Motor neuron (in vitro differentiated cells): ENCODE data around the gene EEF1B2. TPM values are rescaled to one million over a fixed set of nuclear protein-coding genes. Genes with fewer than 3 reads are reported as not detected.
"Not testable (repeated sequence)": the region's sequence is repeated elsewhere in the genome, so short reads cannot be mapped to it uniquely, and the experiment has no call there.

Experiments used
- ATAC-seq, 8 experiments: fragments of 200-7000 bp; cut with Tn5 transposase; replicated peaks in 6 of 8; 2 replicates each; pipeline ENCODE4 v1.8.0; 2021; ENCODE audit warnings: mild to moderate bottlenecking in 8 of 8, moderate library complexity in 8 of 8
- H3K27ac ChIP-seq, 2 donors: fragments of 250-450 bp; sonication (Bioruptor Pico); 2 replicates each; pipeline ENCODE4 v1.9.0; 2021; ENCODE audit warnings: antibody characterized with exemption in 2 of 2, mild to moderate bottlenecking in 2 of 2, moderate library complexity in 1 of 2
- H3K4me1 ChIP-seq, 2 donors: fragments of 250-450 bp; sonication (Bioruptor Pico); replicated peaks in 1 of 2; 2 replicates each; pipeline ENCODE4 v1.6.1; 2021; ENCODE audit warnings: antibody characterized with exemption in 2 of 2, mild to moderate bottlenecking in 2 of 2, moderate library complexity in 1 of 2
- H3K4me3 ChIP-seq, 5 donors: fragments of 250-450 bp; sonication (Bioruptor Pico); 2 replicates each; pipeline ENCODE4 v1.9.0; 2021; ENCODE audit warnings: antibody characterized with exemption in 5 of 5, mild to moderate bottlenecking in 5 of 5, moderate library complexity in 4 of 5
- WGBS, 10 experiments: fragments of 450-650 bp; shearing (Covaris generic); methylation state at CpG; one replicate each; pipeline ENCODE4 v1.0.0; 2022; 5-methylcytosine and 5-hydroxymethylcytosine counted together
- in situ Hi-C, 9 experiments: fragments of 400-800 bp; cut with MboI; loops; one replicate each; pipeline ENCODE4 v1.15.0; 2021; ENCODE audit warnings: low sequenced_read_pairs in 9 of 9, low pct_unique_long_range_greater_than_20kb in 2 of 9; ENCODE audit not compliant: unreplicated experiment in 9 of 9
- total RNA-seq, 8 experiments: library from RNA; unstranded; fragments of 300-600 nt; gene quantifications; 2 replicates each; pipeline versions ENCODE4 v1.2.3 to v1.2.4, GENCODE V29; 2022

Gene EEF1B2
- total RNA-seq, 8 experiments from 2014 or later, result 478 to 1,273 (median 734) TPM

GRCh38 chr2:206203331-206203730 is 43.6 kb downstream of the EEF1B2 start:
- H3K27ac ChIP-seq, result no peak overlapping the region
- no peak for ATAC-seq
- no peak overlapping the region for H3K4me3 ChIP-seq
- in situ Hi-C loops, result no loop called here
- WGBS, 10 experiments, result 80 to 100% (median 94%) methylated on average over 1 to 10 of the region's 17 CpGs; no CpG with 5 or more reads in 4 of the 10 experiments
- no peaks in the 10 kb centered on the region for H3K4me1 ChIP-seq

- Histone ChIP-seq H3K27ac (no peak overlapping the region), H3K4me1 (no peaks in the 10 kb centered on the region), H3K4me3 (no peak overlapping the region)
- in situ Hi-C loops, result no loop called here
- 0 to 100% (median 53%) methylated on average over 1 to 3 of the region's 3 CpGs; no CpG with 5 or more reads in 2 of the 10 experiments for WGBS, 10 experiments
- ATAC-seq, result peak in 1 of 8 experiments; percentile 17
Observed at GRCh38 chr2:206204710-206205109, 45.0 kb downstream of the EEF1B2 start.

- in situ Hi-C loops, ATAC-seq: not testable (repeated sequence)
- WGBS, 10 experiments, result 75 to 100% (median 86%) methylated on average over 1 to 2 of the region's 2 CpGs; no CpG with 5 or more reads in 7 of the 10 experiments
Observed at GRCh38 chr2:206207316-206207715, 47.6 kb downstream of the EEF1B2 start.

GRCh38 chr2:206208900-206209299 is 49.2 kb downstream of the EEF1B2 start:
- Histone ChIP-seq H3K4me1 (peaks cover 9 to 15% of the 10 kb centered on the region in 2 donors), H3K27ac (no peak overlapping the region), H3K4me3 (no peak overlapping the region)
- WGBS, 10 experiments, result 80 to 100% (median 90%) methylated on average over 1 to 6 of the region's 7 CpGs; no CpG with 5 or more reads in 2 of the 10 experiments
- in situ Hi-C loops, result no loop called here
- ATAC-seq, result no peak

More at GRCh38 chr2:206207316-206207715, 47.6 kb downstream of the EEF1B2 start:
- not testable (repeated sequence) for H3K4me3 ChIP-seq, H3K4me1 ChIP-seq, H3K27ac ChIP-seq

GRCh38 chr2:206211657-206212255 is 52.1 kb downstream of the EEF1B2 start:
- WGBS, 10 experiments, result 0 to 100% (median 34%) methylated on average over 1 to 2 of the region's 2 CpGs; no CpG with 5 or more reads in 2 of the 10 experiments
- in situ Hi-C loops, result no loop called here
- peak in 3 of 8 experiments; percentile 79 to 86 (median 86) for ATAC-seq

More at GRCh38 chr2:206211657-206212255, 52.1 kb downstream of the EEF1B2 start:
- Histone ChIP-seq H3K4me3 (peak overlapping the region in 1 of 5 donors; percentile 19), H3K27ac (no peak overlapping the region), H3K4me1 (peaks cover 9 to 16% of the 10 kb centered on the region in 2 donors)

Other genes with a start within 250 kb of the EEF1B2 start
- 10 to 100 TPM in 4 of 8 experiments, 1 to 10 TPM in 4; 5.8 to 15.3 (median 10.7) TPM for gene INO80D, start 73.7 kb upstream of the EEF1B2 start, total RNA-seq
- gene NDUFS1, start 451 bp upstream of the EEF1B2 start, total RNA-seq, result 100 to 1,000 TPM in 1 of 8 experiments, 10 to 100 TPM in 7; 64.0 to 108 (median 75.8) TPM
- gene ZDBF2, start 114.8 kb downstream of the EEF1B2 start, total RNA-seq, result 10 to 100 TPM; 10.7 to 52.4 (median 24.6) TPM